22Rv1 (cell line): ENCODE measurements around the gene UPB1.

Experiments
- ZFX ChIP-seq: fragments of 450-650 bp; IDR thresholded peaks from 2 replicates; pipeline ENCODE4 v1.6.1; 2017; ENCODE audit warnings: antibody characterized with exemption, borderline replicate concordance
- TF ChIP-seq, protein P1 (sequence below): fragments of 450-650 bp; IDR thresholded peaks from 2 replicates; pipeline ENCODE4 v1.5.1; 2017; ENCODE audit warnings: mild to moderate bottlenecking

DNA sequence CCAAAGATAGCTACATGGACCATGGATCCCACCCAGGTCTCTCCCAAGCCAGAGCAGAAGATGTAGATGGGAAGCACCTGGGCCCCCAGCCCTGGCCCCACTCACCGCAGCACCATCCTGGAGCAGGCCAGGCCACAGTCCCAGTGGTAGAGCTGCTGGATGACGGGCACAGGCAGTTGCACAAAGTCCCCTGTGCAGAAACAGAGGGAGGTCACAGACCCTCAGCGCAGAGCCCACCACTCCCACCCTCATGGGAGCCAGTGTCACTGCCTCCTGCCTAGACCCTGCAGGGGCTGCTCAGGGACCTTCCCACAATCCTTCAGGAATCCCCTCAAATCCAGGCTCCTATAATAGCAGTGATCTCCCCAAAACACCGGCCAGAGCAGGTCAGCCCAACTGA is 53.7 kb downstream of the UPB1 start:
- TF ChIP-seq, protein P1, sequence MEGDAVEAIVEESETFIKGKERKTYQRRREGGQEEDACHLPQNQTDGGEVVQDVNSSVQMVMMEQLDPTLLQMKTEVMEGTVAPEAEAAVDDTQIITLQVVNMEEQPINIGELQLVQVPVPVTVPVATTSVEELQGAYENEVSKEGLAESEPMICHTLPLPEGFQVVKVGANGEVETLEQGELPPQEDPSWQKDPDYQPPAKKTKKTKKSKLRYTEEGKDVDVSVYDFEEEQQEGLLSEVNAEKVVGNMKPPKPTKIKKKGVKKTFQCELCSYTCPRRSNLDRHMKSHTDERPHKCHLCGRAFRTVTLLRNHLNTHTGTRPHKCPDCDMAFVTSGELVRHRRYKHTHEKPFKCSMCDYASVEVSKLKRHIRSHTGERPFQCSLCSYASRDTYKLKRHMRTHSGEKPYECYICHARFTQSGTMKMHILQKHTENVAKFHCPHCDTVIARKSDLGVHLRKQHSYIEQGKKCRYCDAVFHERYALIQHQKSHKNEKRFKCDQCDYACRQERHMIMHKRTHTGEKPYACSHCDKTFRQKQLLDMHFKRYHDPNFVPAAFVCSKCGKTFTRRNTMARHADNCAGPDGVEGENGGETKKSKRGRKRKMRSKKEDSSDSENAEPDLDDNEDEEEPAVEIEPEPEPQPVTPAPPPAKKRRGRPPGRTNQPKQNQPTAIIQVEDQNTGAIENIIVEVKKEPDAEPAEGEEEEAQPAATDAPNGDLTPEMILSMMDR: no peak
- TF ChIP-seq ZFX: no peak
